BJ (cell line): ENCODE data around the gene THOC2. TPM values are rescaled to one million over a fixed set of nuclear protein-coding genes. Genes with fewer than 3 reads are reported as not detected.

ENCODE experiments used
- CTCF ChIA-PET: fragments of 350-600 bp; formaldehyde crosslinking; extraction: SDS; loops from one replicate; lab custom pipeline; 2021; ENCODE audit warnings: antibody characterized with exemption, inconsistent platforms; lab: Yijun Ruan, JAX
- POLR2A ChIA-PET: fragments of 300-600 bp; sonication (Branson Sonifier 250); formaldehyde crosslinking; extraction: SDS; loops from one replicate; lab custom pipeline; 2021; ENCODE audit warnings: antibody characterized with exemption; lab: Charles Lee
- DNase-seq: peaks from one replicate; pipeline ENCODE4 v3.0.0-alpha.2; 2011; ENCODE audit warnings: low read depth
- H3K27me3 ChIP-seq: 2 replicates; pipeline ENCODE4 v1.6.0; 2011; ENCODE audit warnings: low read length; ENCODE audit not compliant: control insufficient read depth, insufficient read depth
- H3K36me3 ChIP-seq: 2 replicates; pipeline ENCODE4 v1.5.1; 2011; ENCODE audit warnings: low read length; ENCODE audit not compliant: control insufficient read depth, insufficient read depth
- H3K4me3 ChIP-seq: 2 replicates; pipeline ENCODE4 v1.5.1; 2011; ENCODE audit warnings: low read depth, mild to moderate bottlenecking, control low read depth, low read length
- polyA plus RNA-seq: library from polyadenylated mRNA; depleted of rRNA; stranded (reverse); fragments of >200 nt; gene quantifications from 2 replicates; pipeline ENCODE4 v1.2.3, GENCODE V29; 2011
- TF ChIP-seq, protein P1 (sequence below): IDR thresholded peaks from 2 replicates; pipeline ENCODE4 v1.5.1; 2011; ENCODE audit warnings: low read depth, mild to moderate bottlenecking, control low read depth, inconsistent platforms, low read length, moderate library complexity; ENCODE audit not compliant: insufficient read depth

The THOC2 gene
- polyA plus RNA-seq, 1 experiment, result 23.8 TPM

DNA sequence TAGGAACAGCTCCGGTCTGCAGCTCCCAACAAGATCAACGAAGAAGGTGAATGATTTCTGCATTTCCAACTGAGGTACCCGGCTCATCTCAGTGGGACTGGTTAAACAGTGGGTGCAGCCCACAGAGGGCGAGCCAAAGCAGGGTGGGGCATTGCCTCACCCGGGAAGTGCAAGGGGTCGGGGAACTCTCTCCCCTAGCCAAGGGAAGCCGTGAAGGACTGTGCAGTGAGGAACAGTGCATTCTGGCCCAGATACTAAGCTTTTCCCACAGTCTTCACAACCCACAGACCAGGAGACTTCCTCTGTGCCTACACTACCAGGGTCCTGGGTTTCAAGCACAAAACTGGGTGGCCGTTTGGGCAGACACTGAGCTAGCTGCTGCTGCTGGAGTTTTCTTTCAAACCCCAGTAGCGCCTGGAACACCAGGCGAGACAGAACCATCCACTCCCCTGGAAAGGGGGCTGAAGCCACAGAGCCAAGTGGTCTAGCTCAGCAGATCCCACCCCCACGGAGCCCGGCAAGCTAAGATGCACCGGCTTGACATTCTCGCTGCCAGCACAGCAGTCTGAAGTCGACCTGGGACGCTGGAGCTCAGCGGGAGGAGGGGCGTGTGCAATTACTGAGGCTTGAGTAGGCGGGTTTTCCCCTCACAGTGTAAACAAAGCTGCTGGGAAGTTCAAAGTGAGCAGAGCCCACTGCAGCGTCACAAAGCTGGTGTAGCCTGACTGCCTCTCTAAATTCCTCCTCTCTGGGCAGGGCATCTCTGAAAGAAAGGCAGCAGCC lies 84.6 kb downstream of the THOC2 start:
- ChIA-PET POLR2A (no interaction called here), CTCF (interaction anchor here (0.6 kb wide), 1 partner anchor 130 kb away, joined by 3 read pairs; no protein-coding TSS in a partner anchor)
- no peaks in the 10 kb centered on the region for H3K27me3 ChIP-seq
- H3K36me3 ChIP-seq, result no peaks in the 10 kb centered on the region
- no peak overlapping the region for H3K4me3 ChIP-seq
- no peak for DNase-seq
- TF ChIP-seq, protein P1, sequence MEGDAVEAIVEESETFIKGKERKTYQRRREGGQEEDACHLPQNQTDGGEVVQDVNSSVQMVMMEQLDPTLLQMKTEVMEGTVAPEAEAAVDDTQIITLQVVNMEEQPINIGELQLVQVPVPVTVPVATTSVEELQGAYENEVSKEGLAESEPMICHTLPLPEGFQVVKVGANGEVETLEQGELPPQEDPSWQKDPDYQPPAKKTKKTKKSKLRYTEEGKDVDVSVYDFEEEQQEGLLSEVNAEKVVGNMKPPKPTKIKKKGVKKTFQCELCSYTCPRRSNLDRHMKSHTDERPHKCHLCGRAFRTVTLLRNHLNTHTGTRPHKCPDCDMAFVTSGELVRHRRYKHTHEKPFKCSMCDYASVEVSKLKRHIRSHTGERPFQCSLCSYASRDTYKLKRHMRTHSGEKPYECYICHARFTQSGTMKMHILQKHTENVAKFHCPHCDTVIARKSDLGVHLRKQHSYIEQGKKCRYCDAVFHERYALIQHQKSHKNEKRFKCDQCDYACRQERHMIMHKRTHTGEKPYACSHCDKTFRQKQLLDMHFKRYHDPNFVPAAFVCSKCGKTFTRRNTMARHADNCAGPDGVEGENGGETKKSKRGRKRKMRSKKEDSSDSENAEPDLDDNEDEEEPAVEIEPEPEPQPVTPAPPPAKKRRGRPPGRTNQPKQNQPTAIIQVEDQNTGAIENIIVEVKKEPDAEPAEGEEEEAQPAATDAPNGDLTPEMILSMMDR, result no peak

DNA sequence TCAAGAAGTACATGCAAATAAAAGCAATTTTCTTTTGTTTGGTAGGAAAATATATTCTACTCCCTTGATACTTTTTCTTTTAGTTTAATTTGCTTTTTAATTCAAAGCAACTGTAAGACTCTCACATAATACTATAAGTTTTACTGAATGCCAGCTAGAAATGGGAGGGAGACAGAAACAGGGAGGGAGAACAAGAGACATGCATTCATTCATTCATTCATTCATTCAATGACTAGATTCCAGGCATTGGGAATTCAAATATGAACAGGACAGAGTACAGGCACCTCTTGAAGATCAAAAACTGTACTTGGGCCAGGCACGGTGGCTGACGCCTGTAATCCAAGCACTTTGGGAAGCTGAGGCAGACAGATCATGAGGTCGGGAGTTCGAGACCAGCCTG lies 85.6 kb downstream of the THOC2 start:
- POLR2A ChIA-PET, result no interaction called here
- no peaks in the 10 kb centered on the region for H3K36me3 ChIP-seq
- TF ChIP-seq, protein P1, result no peak
- no peak overlapping the region for H3K4me3 ChIP-seq
- DNase-seq, result no peak
- CTCF ChIA-PET, result no interaction called here
- no peaks in the 10 kb centered on the region for H3K27me3 ChIP-seq

DNA sequence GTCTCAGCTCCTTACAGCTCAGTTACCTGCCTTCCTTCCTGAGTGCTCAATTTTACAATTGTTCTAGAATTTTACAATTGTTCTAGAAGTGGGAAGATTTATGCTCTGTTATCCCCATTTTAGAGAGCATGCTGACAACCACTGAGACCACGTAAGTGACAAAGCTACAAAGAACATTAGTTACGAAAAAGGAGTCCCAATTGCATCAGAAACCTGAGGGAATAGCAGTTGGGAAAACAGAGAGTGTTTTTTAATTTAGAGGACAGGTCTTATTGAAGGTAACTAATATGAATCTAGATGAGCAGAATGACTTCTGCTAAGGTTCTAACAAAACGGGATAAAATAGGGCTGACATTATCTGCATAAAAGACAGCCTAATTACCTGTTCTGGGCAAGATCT lies 103.3 kb downstream of the THOC2 start:
- no peak overlapping the region for H3K4me3 ChIP-seq
- no peak for DNase-seq
- ChIA-PET CTCF (no interaction called here), POLR2A (no interaction called here)
- TF ChIP-seq, protein P1, result no peak
- no peaks in the 10 kb centered on the region for H3K27me3 ChIP-seq
- H3K36me3 ChIP-seq, result no peaks in the 10 kb centered on the region; the same call in 1 of the 2 replicates

DNA sequence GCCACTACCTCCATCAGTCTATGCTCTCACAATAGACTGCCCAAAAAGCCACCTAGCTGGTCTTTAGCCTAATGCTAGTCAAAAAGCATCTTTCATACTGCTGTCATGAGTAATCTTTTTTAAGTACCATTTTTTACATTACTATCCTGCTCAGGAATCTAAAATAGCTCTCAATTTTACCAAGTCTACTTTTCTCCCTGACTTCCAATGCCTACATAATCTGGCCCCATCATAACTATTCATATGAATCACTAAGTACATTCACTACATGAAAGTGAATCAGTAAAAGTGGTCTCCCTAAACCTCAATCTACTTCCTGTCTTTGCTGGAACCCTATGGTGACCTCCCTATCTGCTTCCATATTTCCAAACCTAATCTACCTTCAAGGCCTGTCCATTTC lies 105.9 kb downstream of the THOC2 start:
- CTCF ChIA-PET, result interaction anchor here (0.9 to 1.0 kb wide), 2 partner anchors 69 to 90 kb away, joined by 3 read pairs; no protein-coding TSS in a partner anchor
- Histone ChIP-seq H3K27me3 (no peaks in the 10 kb centered on the region), H3K4me3 (no peak overlapping the region)

DNA sequence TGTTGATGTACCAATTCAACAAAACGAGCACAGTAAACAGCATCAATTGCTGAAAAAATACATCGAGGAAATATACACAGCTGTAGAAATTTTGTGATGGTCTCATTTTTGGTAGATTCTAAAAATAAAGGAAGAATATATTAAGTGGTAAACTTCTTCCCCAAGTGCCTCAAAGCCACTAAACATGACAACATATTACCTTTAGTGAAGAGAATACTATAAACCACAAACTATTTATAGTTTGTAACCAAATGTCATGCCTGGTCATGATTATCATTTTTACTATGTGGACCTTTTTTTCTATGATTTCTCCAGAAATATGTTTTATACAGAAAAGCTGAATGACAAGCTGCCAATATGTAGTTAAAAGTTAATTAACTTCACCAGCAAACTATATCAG lies 106.9 kb downstream of the THOC2 start:
- TF ChIP-seq, protein P1, result no peak
- ChIA-PET POLR2A (no interaction called here), CTCF (no interaction called here)
- Histone ChIP-seq H3K36me3 (no peaks in the 10 kb centered on the region), H3K27me3 (no peaks in the 10 kb centered on the region), H3K4me3 (no peak overlapping the region)
- no peak for DNase-seq

More for the DNA sequence above, 105.9 kb downstream of the THOC2 start:
- POLR2A ChIA-PET, result interaction anchor here (0.6 kb wide), 1 partner anchor 443 kb away, joined by 4 read pairs; the partner anchor contains the start of gene GRIA3
- H3K36me3 ChIP-seq, result no peaks in the 10 kb centered on the region
- peak; percentile 23 for DNase-seq
- TF ChIP-seq, protein P1, result no peak
